ENCODE data around the gene NLGN4Y.

The NLGN4Y gene

DNA sequence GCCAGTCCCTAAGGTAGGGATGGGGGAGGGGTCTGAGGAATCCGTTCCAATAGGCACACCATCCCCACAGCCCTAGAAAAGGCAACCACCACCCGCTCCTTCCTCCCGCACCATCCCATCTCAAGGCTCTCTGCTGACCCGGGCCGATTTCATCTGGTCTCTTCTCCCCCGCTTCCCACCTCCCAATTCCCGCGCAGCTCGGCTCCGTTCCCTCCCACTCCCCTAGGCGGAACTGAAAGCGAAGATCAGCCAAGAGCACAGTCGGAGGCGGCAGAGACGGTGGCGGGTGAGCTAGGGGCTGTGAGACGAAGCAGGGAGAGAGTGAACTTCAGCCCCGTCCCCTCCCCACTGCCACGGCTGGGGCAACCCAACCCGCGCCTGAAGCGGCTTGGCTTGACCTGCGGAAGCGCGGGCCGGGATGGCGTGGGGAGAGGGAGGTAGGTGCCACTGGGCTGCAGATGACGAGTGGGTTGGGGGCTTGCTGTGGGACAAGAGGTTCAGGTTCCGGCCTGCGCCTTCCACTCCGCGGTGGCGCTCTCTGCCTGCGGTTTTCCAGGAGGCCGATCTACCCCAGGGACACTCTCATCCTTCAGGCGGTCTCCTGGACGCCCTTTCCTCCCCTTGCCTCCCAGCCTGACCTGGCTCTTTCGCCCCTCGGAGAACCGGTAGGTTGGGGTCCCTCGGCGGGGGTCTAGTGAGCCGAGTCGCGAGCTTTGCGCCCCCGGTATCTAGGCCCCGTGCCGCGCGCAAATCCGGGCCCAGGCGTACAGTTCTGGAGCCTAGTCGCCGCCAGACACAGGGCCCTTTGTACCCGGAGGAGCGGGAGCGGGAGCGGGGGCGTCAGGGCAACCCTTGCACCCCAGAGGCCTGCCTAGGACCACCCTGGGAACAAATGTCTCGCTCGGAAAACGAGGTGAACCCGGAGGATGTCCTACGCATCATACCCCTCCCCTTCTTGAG lies at the start of gene NLGN4Y:
Gene NLGN4Y (plus strand): TSS at position 258 of the 960 bp plus-strand sequence. CDS start 97,591 bp downstream, outside the sequence.
- TF ChIP-seq CTCF (IDR thresholded peaks at IDR 0.05; ENCODE audit: low read length, missing control alignments) = no peak
- H3K4me3 ChIP-seq (replicated peaks; ENCODE audit: low read depth, low read length) = peak within 1 kb of the TSS; percentile 61
- DNase-seq (ENCODE audit: low read depth) = peak; percentile 17

- no peak for TF ChIP-seq CTCF (IDR thresholded peaks at IDR 0.05; ENCODE audit: low read length, missing control alignments)
- DNase-seq (ENCODE audit: low read depth) = no peak
These were observed 38.4 kb upstream of the NLGN4Y start for GRCh38 chrY:14485935-14486334.

GRCh38 chrY:14490226-14490625 lies 34.1 kb upstream of the NLGN4Y start:
- no peak overlapping the region for H3K4me3 ChIP-seq (replicated peaks; ENCODE audit: low read depth, low read length)
- TF ChIP-seq CTCF (IDR thresholded peaks at IDR 0.05; ENCODE audit: low read length, missing control alignments) = no peak
- no peak for DNase-seq (ENCODE audit: low read depth)

More at GRCh38 chrY:14485935-14486334, 38.4 kb upstream of the NLGN4Y start:
- no peak overlapping the region for H3K4me3 ChIP-seq (replicated peaks; ENCODE audit: low read depth, low read length)

GRCh38 chrY:14498071-14498470 lies 26.3 kb upstream of the NLGN4Y start:
- no peak overlapping the region for H3K4me3 ChIP-seq (replicated peaks; ENCODE audit: low read depth, low read length)
- no peak for DNase-seq (ENCODE audit: low read depth)
- no peak for TF ChIP-seq CTCF (IDR thresholded peaks at IDR 0.05; ENCODE audit: low read length, missing control alignments)

DNA sequence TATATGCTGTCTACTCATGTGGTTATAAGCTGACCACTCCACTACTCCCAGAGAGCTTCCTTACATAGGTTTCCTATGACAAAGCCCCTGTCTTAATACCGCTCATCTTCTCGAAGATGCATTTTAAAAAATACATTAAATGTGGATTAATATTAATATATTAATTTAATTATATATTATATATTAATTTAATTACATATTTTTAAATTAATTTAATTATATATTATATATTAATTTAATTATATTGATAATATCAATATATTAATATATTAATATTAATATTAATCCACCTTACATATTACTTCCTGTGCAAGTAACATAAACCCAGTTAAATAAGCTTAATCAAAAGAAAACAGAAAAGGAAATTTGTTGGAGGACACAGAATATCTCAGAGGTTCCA lies 19.7 kb upstream of the NLGN4Y start:
- TF ChIP-seq CTCF (IDR thresholded peaks at IDR 0.05; ENCODE audit: low read length, missing control alignments) = no peak
- no peak overlapping the region for H3K4me3 ChIP-seq (replicated peaks; ENCODE audit: low read depth, low read length)
- no peak for DNase-seq (ENCODE audit: low read depth)

DNA sequence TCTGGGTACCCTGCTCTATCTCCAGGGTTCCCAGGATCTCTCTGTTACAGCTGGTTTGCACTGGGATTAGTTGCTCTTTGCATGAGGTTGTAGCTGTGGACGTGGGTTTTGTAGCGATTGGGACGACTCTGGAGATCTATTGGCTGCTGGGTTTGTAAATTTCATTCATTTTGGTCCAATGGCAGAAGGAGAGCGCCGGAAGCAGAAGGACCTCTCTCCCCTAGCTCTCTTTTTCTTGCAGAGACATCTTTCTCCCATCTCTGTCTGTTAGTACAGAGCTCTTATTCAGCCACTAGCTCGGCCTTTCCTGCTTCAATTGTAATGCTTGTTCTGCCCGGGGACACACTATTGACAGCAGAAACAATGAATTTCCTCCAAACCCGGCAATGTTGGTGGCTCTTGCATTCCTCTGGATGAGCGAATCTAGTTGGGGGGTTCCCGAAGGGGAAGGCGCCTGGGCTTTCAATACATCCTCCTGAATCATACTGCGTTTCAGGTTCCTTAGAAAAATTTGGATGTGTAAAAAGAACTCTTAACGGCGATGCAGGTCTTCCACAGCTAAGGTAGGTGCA lies 1.9 kb upstream of the NLGN4Y start:
- H3K4me3 ChIP-seq (replicated peaks; ENCODE audit: low read depth, low read length) = peak overlapping the region; percentile 25
- peak; percentile 11 for DNase-seq (ENCODE audit: low read depth)
- no peak for TF ChIP-seq CTCF (IDR thresholded peaks at IDR 0.05; ENCODE audit: low read length, missing control alignments)
